GM10248 (cell line): ENCODE results near the gene SETD2.
A peak's percentile ranks its signal among the peaks of the same experiment; 100 is the strongest.
"Not testable (repeated sequence)": the region's sequence is repeated elsewhere in the genome, so short reads cannot be mapped to it uniquely, and the experiment has no call there.

Source experiments
- CTCF ChIA-PET: fragments of 300-600 bp; sonication (Branson Sonifier 250); formaldehyde crosslinking; extraction: SDS; loops from one replicate; lab custom pipeline; 2021; ENCODE audit warnings: antibody characterized with exemption; lab: Yijun Ruan, JAX
- POLR2A ChIA-PET: fragments of 350-650 bp; sonication (Branson Sonifier 250); formaldehyde crosslinking; extraction: SDS; loops from one replicate; lab custom pipeline; 2020; ENCODE audit warnings: antibody characterized with exemption; lab: Yijun Ruan, JAX
- DNase-seq: peaks from one replicate; pipeline ENCODE4 v3.0.0; 2012; ENCODE audit errors: extremely low spot score
- TF ChIP-seq, protein P1 (sequence below): IDR thresholded peaks from 2 replicates; pipeline ENCODE4 v1.5.1; 2012; ENCODE audit warnings: mild to moderate bottlenecking, low read depth; ENCODE audit errors: extremely low read depth, missing control alignments, control extremely low read depth

The SETD2 gene

DNA sequence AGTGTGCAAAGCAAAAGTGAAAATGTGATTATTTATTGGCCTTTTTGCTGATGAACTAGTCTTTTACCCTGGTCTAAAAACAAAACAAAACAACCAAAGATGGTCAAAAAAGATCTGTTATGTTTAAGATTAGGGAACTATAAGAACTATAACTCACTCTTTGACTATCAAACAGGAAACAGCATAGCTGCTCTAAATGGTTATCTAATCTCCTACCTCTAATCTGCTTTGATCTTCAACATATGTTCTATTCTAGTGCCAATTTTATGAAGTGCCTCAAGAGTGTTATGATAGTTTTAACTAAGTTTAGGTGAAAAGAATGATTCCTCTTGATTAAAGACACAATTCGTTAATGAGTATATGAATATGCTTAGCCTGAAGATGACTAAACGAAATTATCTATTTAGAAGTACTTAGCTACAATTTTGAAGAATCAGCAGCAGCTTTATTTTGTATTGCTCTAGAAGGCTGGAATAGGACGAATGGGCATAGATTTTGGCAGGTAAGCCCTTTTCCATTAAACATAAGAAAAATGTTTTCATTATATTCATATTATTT is 46.0 kb downstream of the SETD2 start:
- ChIA-PET POLR2A (interaction anchor here (0.6 kb wide), 1 partner anchor 71 kb away, joined by 3 read pairs; no protein-coding TSS in a partner anchor), CTCF (interaction anchor here (1.3 to 1.4 kb wide), 2 partner anchors 9 to 35 kb away, joined by 3 read pairs; no protein-coding TSS in a partner anchor)
- DNase-seq, result no peak
- TF ChIP-seq, protein P1, sequence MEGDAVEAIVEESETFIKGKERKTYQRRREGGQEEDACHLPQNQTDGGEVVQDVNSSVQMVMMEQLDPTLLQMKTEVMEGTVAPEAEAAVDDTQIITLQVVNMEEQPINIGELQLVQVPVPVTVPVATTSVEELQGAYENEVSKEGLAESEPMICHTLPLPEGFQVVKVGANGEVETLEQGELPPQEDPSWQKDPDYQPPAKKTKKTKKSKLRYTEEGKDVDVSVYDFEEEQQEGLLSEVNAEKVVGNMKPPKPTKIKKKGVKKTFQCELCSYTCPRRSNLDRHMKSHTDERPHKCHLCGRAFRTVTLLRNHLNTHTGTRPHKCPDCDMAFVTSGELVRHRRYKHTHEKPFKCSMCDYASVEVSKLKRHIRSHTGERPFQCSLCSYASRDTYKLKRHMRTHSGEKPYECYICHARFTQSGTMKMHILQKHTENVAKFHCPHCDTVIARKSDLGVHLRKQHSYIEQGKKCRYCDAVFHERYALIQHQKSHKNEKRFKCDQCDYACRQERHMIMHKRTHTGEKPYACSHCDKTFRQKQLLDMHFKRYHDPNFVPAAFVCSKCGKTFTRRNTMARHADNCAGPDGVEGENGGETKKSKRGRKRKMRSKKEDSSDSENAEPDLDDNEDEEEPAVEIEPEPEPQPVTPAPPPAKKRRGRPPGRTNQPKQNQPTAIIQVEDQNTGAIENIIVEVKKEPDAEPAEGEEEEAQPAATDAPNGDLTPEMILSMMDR, result no peak

DNA sequence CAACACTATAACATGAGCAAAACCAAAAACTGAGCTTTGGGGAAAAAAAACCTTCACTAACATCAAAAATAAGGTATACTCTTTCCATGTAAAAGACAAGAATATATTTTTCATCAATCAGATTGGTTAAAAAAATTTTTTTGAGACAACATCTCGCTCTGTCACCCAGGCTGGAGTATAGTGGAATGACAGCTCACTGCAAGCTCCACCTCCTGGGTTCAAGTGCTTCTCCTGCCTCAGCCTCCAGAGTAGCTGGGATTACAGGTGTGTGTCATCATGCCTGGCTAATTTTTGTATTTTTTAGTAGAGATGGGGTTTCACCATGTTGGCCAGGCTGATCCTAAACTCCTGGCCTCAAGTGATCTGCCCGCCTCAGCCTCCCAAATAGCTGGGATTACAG is 48.4 kb downstream of the SETD2 start:
- CTCF ChIA-PET, result interaction anchor here (1.0 to 3.5 kb wide), 4 partner anchors 9 to 19 kb away, joined by 3 to 11 read pairs (median 4); no protein-coding TSS in a partner anchor
- POLR2A ChIA-PET, DNase-seq: not testable (repeated sequence)

DNA sequence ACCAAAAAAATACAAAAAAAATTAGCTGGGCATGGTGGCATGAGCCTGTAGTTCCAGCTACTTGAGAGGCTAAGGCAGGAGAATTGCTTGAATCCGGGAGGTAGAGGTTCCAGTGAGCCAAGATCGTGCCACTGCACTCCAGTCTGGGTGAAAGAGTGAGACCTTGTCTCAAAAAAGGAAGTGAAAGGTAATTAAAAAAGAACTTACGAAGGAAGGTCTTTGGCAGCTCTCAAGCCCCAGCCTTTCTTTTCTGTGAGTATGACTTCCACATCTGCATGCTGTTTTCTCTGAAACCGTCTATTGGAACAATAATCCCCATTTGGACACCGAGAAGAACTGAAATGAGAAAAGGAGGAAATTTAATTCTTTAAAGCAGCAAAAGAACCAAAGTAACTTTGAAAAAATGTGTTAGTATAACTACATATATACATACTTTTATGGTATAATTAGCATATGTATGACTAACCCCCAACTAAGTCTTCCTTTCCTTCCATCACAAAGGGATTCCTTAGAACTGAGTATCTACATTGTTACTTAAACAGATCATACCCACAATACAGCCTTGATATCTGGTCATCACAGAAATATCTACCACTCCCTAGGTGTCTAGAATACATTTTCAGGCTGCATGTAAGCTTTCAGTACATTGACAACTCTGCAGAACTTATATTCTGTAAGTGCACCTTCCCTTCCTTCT is 50.1 kb downstream of the SETD2 start:
- TF ChIP-seq, protein P1, result no peak
- POLR2A ChIA-PET, result no interaction called here
- peak; percentile 25 for DNase-seq
- CTCF ChIA-PET, result interaction anchor here (1.2 to 3.5 kb wide), 4 partner anchors 10 to 27 kb away, joined by 3 to 11 read pairs (median 5); no protein-coding TSS in a partner anchor

DNA sequence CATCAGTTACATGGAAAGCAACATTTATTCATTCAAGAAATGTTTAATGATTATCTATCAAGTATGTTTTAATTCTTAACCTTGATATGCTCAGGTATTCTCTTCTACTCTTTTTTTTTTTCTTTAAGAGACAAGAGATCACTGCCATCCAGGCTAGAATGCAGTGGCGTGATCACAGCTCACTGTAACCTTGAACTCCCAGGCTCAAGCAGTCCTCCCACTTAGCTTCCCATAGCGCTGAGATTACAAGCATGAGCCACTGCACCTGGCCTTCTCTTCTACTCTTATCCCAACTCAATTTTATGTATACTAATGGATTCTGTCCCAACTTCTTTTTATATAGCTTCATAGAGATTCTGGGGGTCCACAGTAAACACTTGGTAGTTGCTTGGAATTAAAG is 50.9 kb downstream of the SETD2 start:
- CTCF ChIA-PET, result interaction anchor here (1.2 to 1.8 kb wide), 2 partner anchors 28 to 126 kb away, joined by 3 to 4 read pairs; no protein-coding TSS in a partner anchor
- POLR2A ChIA-PET, result no interaction called here
- TF ChIP-seq, protein P1, result no peak
- DNase-seq, result no peak

DNA sequence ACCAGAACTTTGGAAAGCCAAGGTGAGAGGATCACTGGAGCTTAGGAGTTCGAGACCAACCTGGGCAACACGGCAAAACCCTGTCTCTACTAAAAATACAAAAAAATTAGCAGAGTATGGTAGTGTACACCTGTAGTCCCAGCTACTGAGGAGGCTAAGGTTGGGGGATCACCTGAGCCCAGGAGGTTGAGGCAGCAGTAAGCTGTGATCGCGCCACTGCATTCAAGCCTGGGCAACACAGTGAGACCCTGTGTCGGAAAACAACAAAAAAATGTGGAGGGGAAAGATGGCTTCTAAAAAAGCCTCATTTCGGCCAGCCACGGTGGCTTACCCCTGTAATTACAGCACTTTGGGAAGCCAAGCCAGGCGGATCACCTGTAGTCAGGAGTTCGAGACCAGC is 54.5 kb downstream of the SETD2 start:
- TF ChIP-seq, protein P1, result no peak
- ChIA-PET POLR2A (no interaction called here), CTCF (interaction anchor here (0.7 to 1.1 kb wide), 3 partner anchors 8 to 62 kb away, joined by 3 read pairs; no protein-coding TSS in a partner anchor)
- no peak for DNase-seq

DNA sequence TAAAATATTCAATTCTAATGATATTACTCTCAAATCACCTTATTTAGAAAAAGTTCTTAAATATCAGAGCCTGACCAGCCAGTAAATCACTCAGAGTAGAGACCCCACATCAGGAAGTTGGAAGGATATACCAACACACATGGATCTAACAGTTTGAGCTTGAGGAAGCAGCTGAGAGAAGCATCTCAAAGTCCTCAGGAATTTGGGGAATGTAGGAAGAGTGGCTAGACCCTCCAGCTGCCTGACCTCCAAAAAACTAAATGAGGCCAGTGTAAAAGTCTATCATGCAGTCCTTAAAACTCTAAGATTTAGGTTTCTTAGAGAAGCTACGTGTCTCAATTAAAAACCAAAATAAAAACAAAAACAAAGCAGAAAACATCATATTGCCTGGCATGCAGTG is 55.4 kb downstream of the SETD2 start:
- DNase-seq, result no peak
- POLR2A ChIA-PET, result no interaction called here
- TF ChIP-seq, protein P1, result no peak
- CTCF ChIA-PET, result interaction anchor here (0.7 to 1.5 kb wide), 5 partner anchors 9 to 63 kb away, joined by 3 read pairs; no protein-coding TSS in a partner anchor

DNA sequence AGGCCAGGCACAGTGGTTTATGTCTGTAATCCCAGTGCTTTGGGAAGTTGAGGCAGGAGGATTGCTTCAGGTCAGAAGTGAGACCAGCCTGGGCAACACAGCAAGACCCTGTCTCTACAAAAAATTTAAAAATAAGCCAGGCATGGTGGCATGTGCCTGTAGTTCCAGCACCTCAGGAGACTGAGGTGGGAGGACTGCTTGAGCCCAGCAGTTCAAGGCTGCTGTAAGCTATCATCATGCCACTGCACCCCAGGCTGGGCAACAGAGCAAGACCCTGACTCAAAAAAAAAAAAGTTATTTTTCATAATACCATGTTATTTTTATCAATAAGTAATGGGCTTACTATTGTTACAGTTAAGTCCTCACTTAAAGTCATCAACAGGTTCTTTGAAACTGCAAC is 59.7 kb downstream of the SETD2 start:
- ChIA-PET CTCF (no interaction called here), POLR2A (no interaction called here)
- TF ChIP-seq, protein P1, result no peak
- DNase-seq, result no peak
